Activated naive CD8-positive, alpha-beta T cell treated with anti-CD3 and anti-CD28 coated beads, Interleukin-2, amount 10 ng/mL, durations not matched to agents 7 days and 5 days (primary cell): ENCODE results near the gene ABT1. TPM values are rescaled to one million over a fixed set of nuclear protein-coding genes. Genes with fewer than 3 reads are reported as not detected.

Experiments
- ATAC-seq: fragments of 150-1000 bp; cut with Tn5 transposase; one replicate; pipeline ENCODE4 v1.10.0; 2021; ENCODE audit warnings: low read depth, moderate library complexity
- POLR2A ChIA-PET: fragments of 350-600 bp; sonication (Branson Sonifier 250); formaldehyde crosslinking; loops from one replicate; lab custom pipeline; 2021; ENCODE audit warnings: antibody characterized with exemption; lab: Charles Lee
- DNase-seq: peaks from one replicate; pipeline ENCODE4 v3.0.0; 2021
- H3K27ac Mint-ChIP-seq: one replicate; pipeline ENCODE4 v1.8.0; 2022; ENCODE audit warnings: mild to moderate bottlenecking, mixed read lengths
- H3K27me3 Mint-ChIP-seq: one replicate; pipeline ENCODE4 v1.8.0; 2022; ENCODE audit warnings: mild to moderate bottlenecking, moderate library complexity, mixed read lengths
- H3K36me3 Mint-ChIP-seq: one replicate; pipeline ENCODE4 v1.8.0; 2021; ENCODE audit warnings: mild to moderate bottlenecking, mixed read lengths
- H3K4me1 Mint-ChIP-seq: one replicate; pipeline ENCODE4 v1.8.0; 2021; ENCODE audit warnings: mixed read lengths
- H3K4me3 Mint-ChIP-seq: one replicate; pipeline ENCODE4 v1.8.0; 2022; ENCODE audit warnings: mild to moderate bottlenecking, moderate library complexity, mixed read lengths
- H3K9me3 Mint-ChIP-seq: one replicate; pipeline ENCODE4 v1.8.0; 2021; ENCODE audit warnings: mixed read lengths
- total RNA-seq, 2 experiments: library from RNA; stranded (reverse); gene quantifications; one replicate each; pipeline ENCODE4 v1.2.3, GENCODE V29; 2021

The ABT1 gene
- total RNA-seq, 2 experiments from 2014 or later: 28.3 to 31.7 TPM

- no peak overlapping the region for H3K27ac Mint-ChIP-seq
- DNase-seq: no peak
- H3K4me1 Mint-ChIP-seq: no peaks in the 10 kb centered on the region
- ATAC-seq: no peak
- peaks cover 17% of the 10 kb centered on the region for H3K27me3 Mint-ChIP-seq
- no peaks in the 10 kb centered on the region for H3K36me3 Mint-ChIP-seq
- no peak overlapping the region for H3K4me3 Mint-ChIP-seq
- peaks cover 1% of the 10 kb centered on the region for H3K9me3 Mint-ChIP-seq
- POLR2A ChIA-PET: no interaction called here
Observed at GRCh38 chr6:26624557-26624956, 27.8 kb downstream of the ABT1 start.

- H3K27ac Mint-ChIP-seq: no peak overlapping the region
- no peak for ATAC-seq
Observed at GRCh38 chr6:26627843-26628242, 31.1 kb downstream of the ABT1 start.

GRCh38 chr6:26629359-26629758, 32.6 kb downstream of the ABT1 start:
- Mint-ChIP-seq H3K4me1 (no peaks in the 10 kb centered on the region), H3K36me3 (peaks cover 11% of the 10 kb centered on the region), H3K4me3 (no peak overlapping the region), H3K27me3 (no peaks in the 10 kb centered on the region), H3K9me3 (peaks cover 6% of the 10 kb centered on the region), H3K27ac (no peak overlapping the region)
- ATAC-seq: no peak
- DNase-seq: no peak
- POLR2A ChIA-PET: no interaction called here

More at GRCh38 chr6:26627843-26628242, 31.1 kb downstream of the ABT1 start:
- H3K4me1 Mint-ChIP-seq: no peaks in the 10 kb centered on the region
- peaks cover 4% of the 10 kb centered on the region for H3K9me3 Mint-ChIP-seq
- DNase-seq: no peak
- POLR2A ChIA-PET: no interaction called here
- no peaks in the 10 kb centered on the region for H3K36me3 Mint-ChIP-seq
- H3K27me3 Mint-ChIP-seq: peaks cover 4% of the 10 kb centered on the region
- H3K4me3 Mint-ChIP-seq: no peak overlapping the region

GRCh38 chr6:26640806-26641205, 44.1 kb downstream of the ABT1 start:
- DNase-seq: no peak
- H3K27me3 Mint-ChIP-seq: no peaks in the 10 kb centered on the region
- H3K36me3 Mint-ChIP-seq: peaks cover 65% of the 10 kb centered on the region
- H3K4me1 Mint-ChIP-seq: no peaks in the 10 kb centered on the region
- no peak overlapping the region for H3K4me3 Mint-ChIP-seq
- ATAC-seq: no peak
- H3K27ac Mint-ChIP-seq: no peak overlapping the region
- POLR2A ChIA-PET: no interaction called here
- peaks cover 39% of the 10 kb centered on the region for H3K9me3 Mint-ChIP-seq

GRCh38 chr6:26646074-26646473, 49.3 kb downstream of the ABT1 start:
- H3K4me3 Mint-ChIP-seq: no peak overlapping the region
- POLR2A ChIA-PET: no interaction called here
- H3K27ac Mint-ChIP-seq: no peak overlapping the region
- ATAC-seq (no peak), DNase-seq (no peak)
- no peaks in the 10 kb centered on the region for H3K4me1 Mint-ChIP-seq
- no peaks in the 10 kb centered on the region for H3K27me3 Mint-ChIP-seq
- peaks cover 61% of the 10 kb centered on the region for H3K36me3 Mint-ChIP-seq
- H3K9me3 Mint-ChIP-seq: peaks cover 33% of the 10 kb centered on the region

Other genes starting within 250 kb of the ABT1 start
- gene BTN3A2, start 231.8 kb upstream of the ABT1 start, total RNA-seq: 100 to 1,000 TPM; 102 to 122 TPM
- 10 to 100 TPM; 20.5 to 27.9 TPM for gene BTN2A2, start 213.8 kb upstream of the ABT1 start, total RNA-seq
- 100 to 1,000 TPM; 143 to 154 TPM for gene BTN3A1, start 194.7 kb upstream of the ABT1 start, total RNA-seq
- gene BTN3A3, start 156.4 kb upstream of the ABT1 start, total RNA-seq: 100 to 1,000 TPM; 117 to 126 TPM
- 10 to 100 TPM; 45.2 to 46.7 TPM for gene BTN2A1, start 139.0 kb upstream of the ABT1 start, total RNA-seq
- gene BTN1A1, start 96.7 kb upstream of the ABT1 start, total RNA-seq: under 1 TPM in 1 of 2 experiments, not detected in 1; 0.11 TPM
- gene HMGN4, start 58.6 kb upstream of the ABT1 start, total RNA-seq: 10 to 100 TPM; 83.1 to 86.4 TPM
- 10 to 100 TPM; 13.6 to 14.5 TPM for gene ZNF322, start 62.8 kb downstream of the ABT1 start, total RNA-seq